ENCODE measurements around the gene ARMS2.

ARMS2 gene, protein sequence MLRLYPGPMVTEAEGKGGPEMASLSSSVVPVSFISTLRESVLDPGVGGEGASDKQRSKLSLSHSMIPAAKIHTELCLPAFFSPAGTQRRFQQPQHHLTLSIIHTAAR

DNA sequence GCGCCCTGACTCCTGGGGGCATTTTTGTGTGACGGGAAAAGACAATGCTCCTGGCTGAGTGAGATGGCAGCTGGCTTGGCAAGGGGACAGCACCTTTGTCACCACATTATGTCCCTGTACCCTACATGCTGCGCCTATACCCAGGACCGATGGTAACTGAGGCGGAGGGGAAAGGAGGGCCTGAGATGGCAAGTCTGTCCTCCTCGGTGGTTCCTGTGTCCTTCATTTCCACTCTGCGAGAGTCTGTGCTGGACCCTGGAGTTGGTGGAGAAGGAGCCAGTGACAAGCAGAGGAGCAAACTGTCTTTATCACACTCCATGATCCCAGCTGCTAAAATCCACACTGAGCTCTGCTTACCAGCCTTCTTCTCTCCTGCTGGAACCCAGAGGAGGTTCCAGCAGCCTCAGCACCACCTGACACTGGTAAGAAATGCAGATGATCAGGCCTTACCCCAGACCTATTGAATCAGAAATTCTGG, at the start of gene ARMS2:
Gene ARMS2 (plus strand): TSS at position 51 of the 478 bp plus-strand sequence. CDS start 75 bp downstream, at position 126.
- Histone ChIP-seq H4K20me1 (ENCODE audit: insufficient read depth, low read length, poor library complexity, severe bottlenecking) (no peaks in the 10 kb centered on the region), H3K9me2 (replicated peaks; ENCODE audit: low read depth, low read length) (no peaks in the 10 kb centered on the region), H3K4me1 (ENCODE audit: insufficient read depth, low read length, poor library complexity, severe bottlenecking) (no peaks in the 10 kb centered on the region), H2AFZ (ENCODE audit: low read length) (no peak within 1 kb of the TSS), H3K27me3 (ENCODE audit: insufficient read depth, low read length, poor library complexity, severe bottlenecking) (no peaks in the 10 kb centered on the region), H3K79me2 (ENCODE audit: insufficient read depth, low read length) (no peaks in the 10 kb centered on the region), H3F3A (ENCODE audit: low read depth) (no peaks in the 10 kb centered on the region), H3K4me3 (ENCODE audit: low read length, poor library complexity, severe bottlenecking) (no peak within 1 kb of the TSS), H3K4me2 (ENCODE audit: low read depth, low read length, poor library complexity, severe bottlenecking) (no peak within 1 kb of the TSS), H3K36me3 (ENCODE audit: insufficient read depth, low read length) (no peaks in the 10 kb centered on the region), H3K9me3 (ENCODE audit: insufficient read depth, low read depth, low read length) (no peaks in the 10 kb centered on the region), H3K9ac (ENCODE audit: low read depth, low read length, poor library complexity, severe bottlenecking) (no peak within 1 kb of the TSS)
- TF ChIP-seq EZH2phosphoT487 (IDR thresholded peaks at IDR 0.05; ENCODE audit: borderline replicate concordance): no peak
- TF ChIP-seq, protein P1, sequence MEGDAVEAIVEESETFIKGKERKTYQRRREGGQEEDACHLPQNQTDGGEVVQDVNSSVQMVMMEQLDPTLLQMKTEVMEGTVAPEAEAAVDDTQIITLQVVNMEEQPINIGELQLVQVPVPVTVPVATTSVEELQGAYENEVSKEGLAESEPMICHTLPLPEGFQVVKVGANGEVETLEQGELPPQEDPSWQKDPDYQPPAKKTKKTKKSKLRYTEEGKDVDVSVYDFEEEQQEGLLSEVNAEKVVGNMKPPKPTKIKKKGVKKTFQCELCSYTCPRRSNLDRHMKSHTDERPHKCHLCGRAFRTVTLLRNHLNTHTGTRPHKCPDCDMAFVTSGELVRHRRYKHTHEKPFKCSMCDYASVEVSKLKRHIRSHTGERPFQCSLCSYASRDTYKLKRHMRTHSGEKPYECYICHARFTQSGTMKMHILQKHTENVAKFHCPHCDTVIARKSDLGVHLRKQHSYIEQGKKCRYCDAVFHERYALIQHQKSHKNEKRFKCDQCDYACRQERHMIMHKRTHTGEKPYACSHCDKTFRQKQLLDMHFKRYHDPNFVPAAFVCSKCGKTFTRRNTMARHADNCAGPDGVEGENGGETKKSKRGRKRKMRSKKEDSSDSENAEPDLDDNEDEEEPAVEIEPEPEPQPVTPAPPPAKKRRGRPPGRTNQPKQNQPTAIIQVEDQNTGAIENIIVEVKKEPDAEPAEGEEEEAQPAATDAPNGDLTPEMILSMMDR (conservative IDR thresholded peaks at IDR 0.05; ENCODE audit: low read length): no peak

DNA sequence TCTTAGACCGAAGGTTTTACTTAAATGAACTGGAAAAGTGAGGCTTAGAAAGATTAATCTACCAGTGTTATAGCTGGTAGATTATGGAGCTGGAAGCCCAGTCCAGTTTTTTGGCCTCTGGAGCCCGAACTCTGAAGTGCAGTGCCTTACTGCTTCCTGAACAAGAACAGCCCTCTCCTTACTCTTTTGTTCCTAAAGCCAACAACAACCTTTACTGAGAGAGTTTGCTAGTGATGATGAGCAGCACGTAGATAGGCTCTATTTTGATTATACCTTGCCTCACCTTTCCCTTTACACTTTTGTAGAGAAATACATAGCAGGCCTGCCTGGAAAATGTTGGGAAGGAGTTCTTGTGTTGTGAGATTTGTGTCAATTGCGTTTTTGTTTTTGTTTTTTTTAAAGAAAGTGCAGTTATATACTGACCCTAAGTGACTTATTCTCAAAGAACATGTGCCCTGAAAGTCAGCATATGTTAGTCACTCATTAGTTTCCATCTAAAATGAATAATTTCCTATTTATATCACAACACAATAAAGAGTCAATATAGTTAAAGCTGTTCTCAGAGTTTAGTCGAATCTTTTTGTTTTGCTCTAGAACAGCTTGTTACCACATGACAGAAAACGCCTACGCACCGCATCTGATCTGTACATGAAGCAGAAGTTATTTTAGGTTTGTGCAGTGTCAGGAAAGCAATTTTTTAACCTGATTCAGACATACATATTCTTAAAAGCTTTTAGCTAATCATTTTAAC, 46.9 kb upstream of the ARMS2 start:
- Histone ChIP-seq H3K9me3 (ENCODE audit: insufficient read depth, low read depth, low read length) (no peaks in the 10 kb centered on the region), H3K4me3 (ENCODE audit: low read length, poor library complexity, severe bottlenecking) (no peak overlapping the region), H3K79me2 (ENCODE audit: insufficient read depth, low read length) (no peaks in the 10 kb centered on the region), H2AFZ (ENCODE audit: low read length) (no peak overlapping the region), H3K9ac (ENCODE audit: low read depth, low read length, poor library complexity, severe bottlenecking) (no peak overlapping the region), H3F3A (ENCODE audit: low read depth) (no peaks in the 10 kb centered on the region), H3K36me3 (ENCODE audit: insufficient read depth, low read length) (no peaks in the 10 kb centered on the region), H3K4me1 (ENCODE audit: insufficient read depth, low read length, poor library complexity, severe bottlenecking) (no peaks in the 10 kb centered on the region), H3K4me2 (ENCODE audit: low read depth, low read length, poor library complexity, severe bottlenecking) (no peak overlapping the region), H3K9me2 (replicated peaks; ENCODE audit: low read depth, low read length) (no peaks in the 10 kb centered on the region), H4K20me1 (ENCODE audit: insufficient read depth, low read length, poor library complexity, severe bottlenecking) (no peaks in the 10 kb centered on the region), H3K27me3 (ENCODE audit: insufficient read depth, low read length, poor library complexity, severe bottlenecking) (peaks cover 11% of the 10 kb centered on the region)
- no peak for TF ChIP-seq EZH2phosphoT487 (IDR thresholded peaks at IDR 0.05; ENCODE audit: borderline replicate concordance)
- TF ChIP-seq, protein P1 (conservative IDR thresholded peaks at IDR 0.05; ENCODE audit: low read length): no peak

DNA sequence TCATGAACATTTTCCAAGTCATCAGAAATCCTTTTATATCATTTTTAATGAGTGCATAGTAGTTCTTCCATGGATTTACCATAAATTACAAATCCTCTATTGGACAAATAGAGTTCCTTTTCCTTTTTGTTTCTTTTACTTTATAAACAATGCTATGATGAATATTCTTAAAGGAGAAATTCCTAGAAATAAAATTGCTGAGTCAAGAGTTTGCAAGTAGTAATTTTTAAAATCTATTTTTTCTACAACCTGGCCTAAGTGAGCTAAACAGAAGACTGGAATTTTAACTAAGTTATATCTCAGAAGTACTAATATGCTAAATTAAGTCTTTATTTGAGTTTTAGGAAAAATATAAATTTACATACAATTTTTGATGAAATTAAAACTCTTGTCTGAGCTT, 41.1 kb upstream of the ARMS2 start:
- Histone ChIP-seq H3F3A (ENCODE audit: low read depth) (no peaks in the 10 kb centered on the region), H3K36me3 (ENCODE audit: insufficient read depth, low read length) (no peaks in the 10 kb centered on the region), H2AFZ (ENCODE audit: low read length) (no peak overlapping the region), H3K4me2 (ENCODE audit: low read depth, low read length, poor library complexity, severe bottlenecking) (no peak overlapping the region), H3K9me2 (replicated peaks; ENCODE audit: low read depth, low read length) (no peaks in the 10 kb centered on the region), H3K9ac (ENCODE audit: low read depth, low read length, poor library complexity, severe bottlenecking) (no peak overlapping the region), H4K20me1 (ENCODE audit: insufficient read depth, low read length, poor library complexity, severe bottlenecking) (no peaks in the 10 kb centered on the region), H3K79me2 (ENCODE audit: insufficient read depth, low read length) (no peaks in the 10 kb centered on the region), H3K27me3 (ENCODE audit: insufficient read depth, low read length, poor library complexity, severe bottlenecking) (peaks cover 25% of the 10 kb centered on the region), H3K4me3 (ENCODE audit: low read length, poor library complexity, severe bottlenecking) (no peak overlapping the region), H3K4me1 (ENCODE audit: insufficient read depth, low read length, poor library complexity, severe bottlenecking) (peaks cover 7% of the 10 kb centered on the region), H3K9me3 (ENCODE audit: insufficient read depth, low read depth, low read length) (no peaks in the 10 kb centered on the region)
- TF ChIP-seq EZH2phosphoT487 (IDR thresholded peaks at IDR 0.05; ENCODE audit: borderline replicate concordance): no peak
- TF ChIP-seq, protein P1 (conservative IDR thresholded peaks at IDR 0.05; ENCODE audit: low read length): no peak
